Chondrocyte (in vitro differentiated cells): ENCODE data around the gene SLC35A2. TPM values are rescaled to one million over a fixed set of nuclear protein-coding genes. Genes with fewer than 3 reads are reported as not detected.

Experiments used
- DNase-seq: peaks from one replicate; pipeline ENCODE4 v3.0.0; 2021; ENCODE audit warnings: mixed read lengths, low spot score
- H3K27ac Mint-ChIP-seq: one replicate; pipeline ENCODE4 v1.8.0; 2021; ENCODE audit warnings: mild to moderate bottlenecking, moderate library complexity, mixed read lengths; ENCODE audit not compliant: unreplicated experiment
- H3K27me3 Mint-ChIP-seq: 2 replicates; pipeline ENCODE4 v1.8.0; 2021; ENCODE audit warnings: low read depth, mixed read lengths
- H3K36me3 Mint-ChIP-seq: 2 replicates; pipeline ENCODE4 v1.8.0; 2021; ENCODE audit warnings: low read depth, mixed read lengths
- H3K4me1 Mint-ChIP-seq: 2 replicates; pipeline ENCODE4 v1.8.0; 2021; ENCODE audit warnings: low read depth, mild to moderate bottlenecking, mixed read lengths
- H3K4me3 Mint-ChIP-seq: one replicate; pipeline ENCODE4 v1.8.0; 2021; ENCODE audit warnings: mild to moderate bottlenecking, moderate library complexity, mixed read lengths; ENCODE audit not compliant: unreplicated experiment
- H3K9me3 Mint-ChIP-seq: 2 replicates; pipeline ENCODE4 v1.8.0; 2021; ENCODE audit warnings: low read depth, mixed read lengths
- CTCF ChIP-seq: fragments of 200-600 bp; sonication (generic); IDR thresholded peaks from 2 replicates; pipeline ENCODE4 v1.5.0; 2021; ENCODE audit warnings: antibody characterized with exemption, mild to moderate bottlenecking, moderate library complexity
- total RNA-seq: library from RNA; stranded (reverse); gene quantifications from 3 replicates; pipeline ENCODE4 v1.2.1, GENCODE V29; 2021

Gene SLC35A2
- total RNA-seq, 1 donor from 2014 or later = 39.2 TPM

GRCh38 chrX:48939524-48940228, 28.2 kb upstream of the SLC35A2 start:
- Mint-ChIP-seq H3K9me3 (peaks cover 8% of the 10 kb centered on the region), H3K27ac (no peak overlapping the region), H3K27me3 (no peaks in the 10 kb centered on the region), H3K36me3 (peaks cover 2% of the 10 kb centered on the region), H3K4me3 (no peak overlapping the region), H3K4me1 (no peaks in the 10 kb centered on the region)
- no peak for TF ChIP-seq CTCF
- DNase-seq = no peak

GRCh38 chrX:48938721-48939425, 27.4 kb upstream of the SLC35A2 start:
- peaks cover 8% of the 10 kb centered on the region for H3K9me3 Mint-ChIP-seq
- DNase-seq = no peak

DNA sequence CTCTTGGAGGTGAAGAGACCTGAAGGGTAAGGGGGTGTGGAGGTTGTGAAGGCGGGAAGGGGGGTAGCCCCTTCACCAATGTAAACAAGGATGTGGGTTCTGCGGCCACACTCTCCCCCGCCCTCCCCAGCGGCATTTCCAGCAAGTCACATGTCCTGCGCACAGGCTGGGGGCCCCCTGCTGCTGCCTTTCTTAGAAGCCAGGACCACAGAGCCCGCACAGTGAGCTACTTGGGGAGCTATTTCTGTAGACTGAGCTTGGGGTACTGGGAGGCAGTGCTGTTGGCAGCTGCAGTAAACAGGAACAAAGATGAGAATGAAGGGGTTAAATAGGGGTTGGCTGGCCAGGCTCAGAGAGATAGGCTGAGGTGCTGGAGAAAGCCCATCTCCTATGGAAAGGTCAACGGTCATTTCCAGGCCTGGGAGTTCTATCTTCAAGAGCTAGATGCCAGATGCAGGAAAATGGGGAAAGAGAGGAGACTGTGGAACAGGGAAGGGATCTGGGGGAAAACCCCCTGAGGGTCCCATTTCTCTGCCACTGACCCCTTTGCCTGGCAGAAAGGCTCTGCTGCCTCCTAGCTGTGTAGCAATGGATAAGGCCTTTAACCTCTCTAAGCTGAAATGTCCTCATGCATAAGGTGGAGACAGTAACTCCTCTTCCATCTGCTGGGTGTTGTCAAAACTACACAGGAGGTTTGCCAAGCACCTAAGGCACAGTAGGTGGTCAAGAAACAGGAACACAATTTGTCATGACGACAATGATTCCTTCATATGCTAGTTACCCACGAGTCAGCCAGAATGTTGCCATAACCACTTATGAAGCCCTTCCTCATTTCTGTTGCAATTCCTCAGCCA, 25.8 kb upstream of the SLC35A2 start:
- DNase-seq = no peak
- Mint-ChIP-seq H3K4me1 (no peaks in the 10 kb centered on the region), H3K27me3 (no peaks in the 10 kb centered on the region), H3K9me3 (peaks cover 10% of the 10 kb centered on the region), H3K27ac (no peak overlapping the region), H3K36me3 (peaks cover 9% of the 10 kb centered on the region), H3K4me3 (no peak overlapping the region)
- peak; percentile 13 for TF ChIP-seq CTCF

More at GRCh38 chrX:48938721-48939425, 27.4 kb upstream of the SLC35A2 start:
- Mint-ChIP-seq H3K27me3 (no peaks in the 10 kb centered on the region), H3K27ac (no peak overlapping the region), H3K4me3 (no peak overlapping the region), H3K4me1 (no peaks in the 10 kb centered on the region), H3K36me3 (peaks cover 5% of the 10 kb centered on the region)
- TF ChIP-seq CTCF = no peak

DNA sequence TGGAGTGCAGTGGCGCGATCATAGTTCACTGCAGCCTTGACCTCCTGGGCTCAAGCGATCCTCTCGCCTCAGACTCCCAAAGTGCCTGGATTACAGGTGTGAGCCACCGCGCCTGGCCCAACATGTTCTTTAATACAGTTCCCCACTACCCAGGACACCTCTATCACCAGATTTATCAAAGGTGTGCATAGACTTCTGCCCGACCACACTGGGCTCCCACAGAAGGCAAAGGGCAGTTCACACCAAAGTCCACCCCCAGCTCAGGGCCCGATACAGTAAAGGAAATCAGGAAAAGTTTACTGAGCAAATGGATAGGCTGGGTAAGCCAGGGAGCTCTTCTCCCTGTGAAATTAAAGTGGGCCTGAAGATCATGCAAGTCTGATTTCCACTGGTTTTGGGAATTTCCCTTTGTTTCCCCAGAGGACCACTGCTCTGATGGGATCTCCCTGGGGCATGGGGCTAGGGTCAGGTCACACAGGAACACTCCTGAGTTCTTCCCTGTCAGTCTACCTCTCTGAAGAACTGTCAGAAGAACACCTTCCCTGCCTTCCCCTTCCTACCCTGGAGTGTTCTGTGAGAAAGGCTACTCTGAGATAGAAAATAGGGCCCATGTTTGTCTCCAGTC, 25.1 kb upstream of the SLC35A2 start:
- Mint-ChIP-seq H3K4me1 (no peaks in the 10 kb centered on the region), H3K9me3 (peaks cover 10% of the 10 kb centered on the region), H3K36me3 (peaks cover 9% of the 10 kb centered on the region), H3K4me3 (no peak overlapping the region), H3K27ac (no peak overlapping the region), H3K27me3 (no peaks in the 10 kb centered on the region)
- DNase-seq = no peak
- no peak for TF ChIP-seq CTCF

DNA sequence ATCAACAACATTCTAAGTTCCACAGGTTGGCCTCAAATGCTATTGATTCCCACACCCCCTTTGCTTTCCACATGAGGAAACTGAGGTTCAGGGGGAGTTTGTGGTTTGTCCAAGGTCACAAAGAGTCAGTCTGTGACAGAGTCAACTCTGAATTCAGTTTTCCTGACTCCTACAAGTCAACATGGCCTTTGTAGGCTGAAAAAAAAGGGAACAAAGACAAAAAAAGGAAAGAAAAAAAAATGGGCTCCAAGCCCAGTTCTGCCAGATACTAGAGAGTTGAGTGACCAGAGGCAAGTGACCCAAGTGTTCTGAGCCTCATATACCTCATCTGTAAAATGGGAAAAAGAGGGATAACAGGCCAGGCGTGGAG, 23.8 kb upstream of the SLC35A2 start:
- no peak for TF ChIP-seq CTCF
- no peak for DNase-seq
- Mint-ChIP-seq H3K9me3 (peaks cover 10% of the 10 kb centered on the region), H3K4me3 (no peak overlapping the region), H3K27ac (no peak overlapping the region), H3K27me3 (no peaks in the 10 kb centered on the region), H3K4me1 (no peaks in the 10 kb centered on the region), H3K36me3 (peaks cover 9% of the 10 kb centered on the region)
